PC-9 (cell line): ENCODE measurements around the gene CAPN13.
A peak's percentile ranks its signal among the peaks of the same experiment; 100 is the strongest.

ENCODE experiments used
- CTCF ChIP-seq: fragments of 200-600 bp; sonication (generic); conservative IDR thresholded peaks from 2 replicates; pipeline ENCODE4 v1.6.1; 2017; ENCODE audit warnings: mixed run types, antibody characterized with exemption, mild to moderate bottlenecking, moderate library complexity
- EZH2 ChIP-seq: fragments of 200-600 bp; sonication (generic); IDR thresholded peaks from 2 replicates; pipeline ENCODE4 v1.8.0; 2017; ENCODE audit warnings: antibody characterized with exemption, low read depth

GRCh38 chr2:30706534-30707303, 100.5 kb downstream of the CAPN13 start:
- peak; percentile 85 for TF ChIP-seq CTCF
- no peak for TF ChIP-seq EZH2
